HG02623 (cell line): ENCODE results near the gene TRMT13.
"Not testable (repeated sequence)": the region's sequence is repeated elsewhere in the genome, so short reads cannot be mapped to it uniquely, and the experiment has no call there.

Source experiments
- ATAC-seq: cut with Tn5 transposase; IDR thresholded peaks from one replicate; pipeline ENCODE4 v1.9.1; 2021; ENCODE audit warnings: moderate library complexity; ENCODE audit not compliant: unreplicated experiment

The TRMT13 gene

GRCh38 chr1:100152271-100152670, 19.3 kb downstream of the TRMT13 start:
- ATAC-seq, result peak; percentile 87

- ATAC-seq, result no peak
Measured at GRCh38 chr1:100162881-100163280, 29.9 kb downstream of the TRMT13 start.

- no peak for ATAC-seq
Measured at GRCh38 chr1:100164216-100164615, 31.3 kb downstream of the TRMT13 start.

GRCh38 chr1:100164702-100165101, 31.7 kb downstream of the TRMT13 start:
- no peak for ATAC-seq

GRCh38 chr1:100168051-100168450, 35.1 kb downstream of the TRMT13 start:
- ATAC-seq, result no peak

GRCh38 chr1:100177295-100178041, 44.5 kb downstream of the TRMT13 start:
- no peak for ATAC-seq

- no peak for ATAC-seq
Measured at GRCh38 chr1:100178091-100178490, 45.1 kb downstream of the TRMT13 start, which contains the start of gene LRRC39. Gene LRRC39 (minus strand): TSS chr1:100178256. CDS start chr1:100168516, 9,740 bp downstream.

GRCh38 chr1:100183370-100183769, 50.4 kb downstream of the TRMT13 start:
- no peak for ATAC-seq

GRCh38 chr1:100184536-100184935, 51.6 kb downstream of the TRMT13 start:
- peak; percentile 77 for ATAC-seq

GRCh38 chr1:100187912-100188311, 54.9 kb downstream of the TRMT13 start:
- no peak for ATAC-seq

GRCh38 chr1:100188617-100189016, 55.7 kb downstream of the TRMT13 start:
- no peak for ATAC-seq

- no peak for ATAC-seq
Measured at GRCh38 chr1:100198596-100198995, 65.6 kb downstream of the TRMT13 start.

- not testable (repeated sequence) for ATAC-seq
Measured at GRCh38 chr1:100200060-100200459, 67.1 kb downstream of the TRMT13 start.
